SK-N-MC (cell line): ENCODE results near the gene IDE.

Experiments used
- EZH2 ChIP-seq: fragments of 200-600 bp; sonication (generic); IDR thresholded peaks from one replicate; pipeline ENCODE4 v1.6.1; 2017; ENCODE audit warnings: antibody characterized with exemption
- POLR2AphosphoS5 ChIP-seq: IDR thresholded peaks from 2 replicates; pipeline ENCODE4 v1.6.1; 2012; ENCODE audit warnings: mild to moderate bottlenecking, low read depth, low read length, borderline replicate concordance

- TF ChIP-seq POLR2AphosphoS5 (no peak), EZH2 (no peak)
These were observed 83.5 kb downstream of the IDE start for GRCh38 chr10:92490387-92490786.
